Panc1 (cell line): ENCODE results near the gene RAI14. TPM values are rescaled to one million over a fixed set of nuclear protein-coding genes. Genes with fewer than 3 reads are reported as not detected.

Experiments used
- ATAC-seq: fragments of 200-7000 bp; cut with Tn5 transposase; 2 replicates; pipeline ENCODE4 v1.9.1; 2020; ENCODE audit warnings: mild to moderate bottlenecking, moderate library complexity
- BruUV-seq: library from RNA; stranded (reverse); fragments of 400-500 nt; replicated peaks from 2 replicates; lab custom pipeline; 2021; lab: Mats Ljungman, UMichigan
- CTCF ChIA-PET: fragments of 300-600 bp; sonication (Branson Sonifier 250); formaldehyde crosslinking; loops from one replicate; lab custom pipeline; 2022; ENCODE audit warnings: antibody characterized with exemption; lab: Charles Lee
- POLR2A ChIA-PET: fragments of 300-600 bp; sonication (Branson Sonifier 250); formaldehyde crosslinking; loops from one replicate; lab custom pipeline; 2022; ENCODE audit warnings: antibody characterized with exemption; lab: Charles Lee
- DNase-seq: peaks from one replicate; pipeline ENCODE4 v3.0.0-alpha.2; 2010; ENCODE audit warnings: low read depth, low spot score
- H3K27ac ChIP-seq: 2 replicates; pipeline ENCODE4 v1.5.1; 2011; ENCODE audit warnings: mild to moderate bottlenecking, low read length, inconsistent platforms
- H3K27me3 ChIP-seq: fragments of 200-500 bp; sonication (Bioruptor generic); 2 replicates; pipeline ENCODE4 v1.6.0; 2014; ENCODE audit warnings: low read length, inconsistent platforms; ENCODE audit not compliant: control insufficient read depth, insufficient read depth
- H3K36me3 ChIP-seq: fragments of 200-500 bp; sonication (Bioruptor generic); 2 replicates; pipeline ENCODE4 v1.5.1; 2014; ENCODE audit warnings: inconsistent platforms, mild to moderate bottlenecking, low read length, moderate library complexity; ENCODE audit not compliant: control insufficient read depth, insufficient read depth
- H3K4me1 ChIP-seq: 2 replicates; pipeline ENCODE4 v1.5.1; 2011; ENCODE audit warnings: inconsistent platforms, mild to moderate bottlenecking, low read length, moderate library complexity; ENCODE audit not compliant: control insufficient read depth, insufficient read depth
- H3K4me3 ChIP-seq, 2 experiments: 2 replicates each; pipeline ENCODE4 v1.5.1; 2011 to 2012; ENCODE audit warnings: low read depth in 2 of 2, low read length in 2 of 2, mild to moderate bottlenecking in 2 of 2, inconsistent platforms in 1 of 2, moderate library complexity in 1 of 2
- H3K9me3 ChIP-seq: fragments of 200-500 bp; sonication (Bioruptor generic); 2 replicates; pipeline ENCODE4 v1.5.1; 2014; ENCODE audit warnings: low read depth, mild to moderate bottlenecking, inconsistent platforms, low read length, moderate library complexity; ENCODE audit not compliant: control insufficient read depth, insufficient read depth
- CTCF ChIP-seq: fragments of 450-650 bp; IDR thresholded peaks from 2 replicates; pipeline ENCODE4 v1.5.1; 2017; ENCODE audit warnings: mild to moderate bottlenecking
- POLR2AphosphoS5 ChIP-seq: IDR thresholded peaks from 2 replicates; pipeline ENCODE4 v1.6.1; 2012; ENCODE audit warnings: mild to moderate bottlenecking, low read depth, low read length, moderate library complexity
- REST ChIP-seq, 2 experiments: IDR thresholded peaks; 2 replicates each; pipeline ENCODE4 v1.6.1; 2011 to 2012; ENCODE audit warnings: low read depth in 2 of 2, control low read depth in 1 of 2, low read length in 1 of 2, mild to moderate bottlenecking in 1 of 2, moderate library complexity in 1 of 2; ENCODE audit not compliant: insufficient read depth in 1 of 2
- SIN3A ChIP-seq: IDR thresholded peaks from 2 replicates; pipeline ENCODE4 v1.6.1; 2012; ENCODE audit warnings: low read depth, mild to moderate bottlenecking, low read length, moderate library complexity, borderline replicate concordance; ENCODE audit not compliant: insufficient read depth
- TCF7L2 ChIP-seq: IDR thresholded peaks from 2 replicates; pipeline ENCODE4 v1.6.1; 2011; ENCODE audit warnings: mild to moderate bottlenecking, low read depth, low read length, inconsistent platforms
- in situ Hi-C: cut with HindIII; loops from 2 replicates; pipeline ENCODE4 v1.10.0; 2016; ENCODE audit warnings: low sequenced_read_pairs, low pct_unique_long_range_greater_than_20kb
- intact Hi-C: fragments of 100-400 bp; cut with micrococcal nuclease; formaldehyde crosslinking; loops from one replicate; pipeline ENCODE4 v1.10.0; 2022; ENCODE audit not compliant: unreplicated experiment
- total RNA-seq: library from RNA; stranded (reverse); gene quantifications from one replicate; pipeline ENCODE4 v1.2.1, GENCODE V29; 2021; ENCODE audit not compliant: unreplicated experiment

RAI14 gene
- total RNA-seq, 1 experiment from 2014 or later = 18.5 TPM

GRCh38 chr5:34858790-34859189, 202.7 kb downstream of the RAI14 start:
- Histone ChIP-seq H3K9me3 (no peaks in the 10 kb centered on the region), H3K36me3 (no peaks in the 10 kb centered on the region), H3K27me3 (peaks cover 4% of the 10 kb centered on the region; the same call in 1 of the 2 replicates), H3K27ac (no peak overlapping the region), H3K4me1 (no peaks in the 10 kb centered on the region), H3K4me3 (no peak overlapping the region)
- ChIA-PET POLR2A (no interaction called here), CTCF (interaction anchor here (0.5 kb wide), 1 partner anchor 90 kb away, joined by 3 read pairs; no protein-coding TSS in a partner anchor)
- no peak for DNase-seq
- TF ChIP-seq SIN3A (no peak), POLR2AphosphoS5 (no peak), CTCF (no peak), REST (IDR thresholded peaks at IDR 0.05; ENCODE audit: insufficient read depth in 1 of 2, low read depth in 2 of 2, low read length in 1 of 2) (no peak), TCF7L2 (no peak)
- ATAC-seq = no peak
- intact Hi-C loops = no loop called here
- no TSS peak for BruUV-seq
- in situ Hi-C loops = no loop called here

- DNase-seq (no peak), ATAC-seq (no peak)
- Histone ChIP-seq H3K9me3 (no peaks in the 10 kb centered on the region), H3K4me1 (no peaks in the 10 kb centered on the region), H3K36me3 (no peaks in the 10 kb centered on the region), H3K4me3 (no peak overlapping the region), H3K27me3 (peaks cover 4% of the 10 kb centered on the region; the same call in 1 of the 2 replicates), H3K27ac (no peak overlapping the region)
- in situ Hi-C loops = no loop called here
- BruUV-seq = no TSS peak
- intact Hi-C loops = no loop called here
- CTCF ChIA-PET = interaction anchor here (0.5 kb wide), 1 partner anchor 90 kb away, joined by 3 read pairs; no protein-coding TSS in a partner anchor
- TF ChIP-seq TCF7L2 = no peak
- POLR2A ChIA-PET = interaction anchor here (0.7 kb wide), 1 partner anchor 1442 kb away, joined by 3 read pairs; no protein-coding TSS in a partner anchor
Measured at GRCh38 chr5:34859253-34859652, 203.1 kb downstream of the RAI14 start.

- ATAC-seq (no peak), DNase-seq (no peak)
- ChIA-PET CTCF (interaction anchor here (1.2 kb wide), 1 partner anchor 179 kb away, joined by 5 read pairs; no protein-coding TSS in a partner anchor), POLR2A (no interaction called here)
- intact Hi-C loops (no loop called here), in situ Hi-C loops (no loop called here)
- no peak overlapping the region for H3K27ac ChIP-seq
- H3K4me3 ChIP-seq = no peak overlapping the region
- H3K9me3 ChIP-seq = no peaks in the 10 kb centered on the region
- no peak for TF ChIP-seq CTCF
- no peak for TF ChIP-seq POLR2AphosphoS5
- no peak for TF ChIP-seq SIN3A
- TF ChIP-seq TCF7L2 = no peak
- no peak for TF ChIP-seq REST (IDR thresholded peaks at IDR 0.05; ENCODE audit: insufficient read depth in 1 of 2, low read depth in 2 of 2, low read length in 1 of 2)
- H3K27me3 ChIP-seq = no peaks in the 10 kb centered on the region
- no peaks in the 10 kb centered on the region for H3K4me1 ChIP-seq
- no peaks in the 10 kb centered on the region for H3K36me3 ChIP-seq
- BruUV-seq = no TSS peak
Measured at GRCh38 chr5:34863946-34864345, 207.8 kb downstream of the RAI14 start.
